ENCODE results near the gene PANK3. TPM values are rescaled to one million over a fixed set of nuclear protein-coding genes. Genes with fewer than 3 reads are reported as not detected.

PANK3 gene
- total RNA-seq, 4 donors from 2014 or later, result 30.6 to 43.0 (median 35.3) TPM

- TF ChIP-seq POLR2AphosphoS5 (IDR thresholded peaks at IDR 0.05) (no peak), EP300 (IDR thresholded peaks at IDR 0.05) (no peak), POLR2A (IDR thresholded peaks at IDR 0.05) (no peak), CTCF (IDR thresholded peaks at IDR 0.05) (no peak)
- no peaks in the 10 kb centered on the region for H3K36me3 ChIP-seq
- 27 to 43% methylated on average over 2 of the region's 2 CpGs for WGBS, 2 donors (ENCODE audit: low coverage in 1 of 2)
- H3K4me1 ChIP-seq, result no peaks in the 10 kb centered on the region
- H3K9me3 ChIP-seq, result no peaks in the 10 kb centered on the region
- ATAC-seq, result no peak
- H3K4me3 ChIP-seq, result no peak overlapping the region
- no peaks in the 10 kb centered on the region for H3K27me3 ChIP-seq
- H3K27ac ChIP-seq, result no peak overlapping the region
These were observed 34.2 kb upstream of the PANK3 start for GRCh38 chr5:168613396-168613795.

- ATAC-seq, result no peak
- Histone ChIP-seq H3K9me3 (no peaks in the 10 kb centered on the region), H3K36me3 (no peaks in the 10 kb centered on the region), H3K27ac (no peak overlapping the region), H3K4me1 (no peaks in the 10 kb centered on the region), H3K4me3 (no peak overlapping the region), H3K27me3 (no peaks in the 10 kb centered on the region)
- TF ChIP-seq CTCF (IDR thresholded peaks at IDR 0.05), result no peak
- no peak for TF ChIP-seq EP300 (IDR thresholded peaks at IDR 0.05)
- TF ChIP-seq POLR2A (IDR thresholded peaks at IDR 0.05), result no peak
- TF ChIP-seq POLR2AphosphoS5 (IDR thresholded peaks at IDR 0.05), result no peak
- 48 to 49% methylated on average over 2 of the region's 2 CpGs for whole genome bisulfite sequencing, 2 donors (ENCODE audit: low coverage in 1 of 2)
These were observed 33.8 kb upstream of the PANK3 start for GRCh38 chr5:168612996-168613395.

GRCh38 chr5:168612123-168612522 lies 33.0 kb upstream of the PANK3 start:
- WGBS, 2 donors (ENCODE audit: low coverage in 1 of 2), result 69 to 78% methylated on average over 3 to 4 of the region's 4 CpGs
- H3K4me1 ChIP-seq, result no peaks in the 10 kb centered on the region
- H3K36me3 ChIP-seq, result no peaks in the 10 kb centered on the region
- H3K4me3 ChIP-seq, result no peak overlapping the region
- no peaks in the 10 kb centered on the region for H3K27me3 ChIP-seq
- ATAC-seq, result no peak
- no peak overlapping the region for H3K27ac ChIP-seq
- H3K9me3 ChIP-seq, result no peaks in the 10 kb centered on the region
- TF ChIP-seq POLR2AphosphoS5 (IDR thresholded peaks at IDR 0.05), result no peak
- no peak for TF ChIP-seq CTCF (IDR thresholded peaks at IDR 0.05)
- TF ChIP-seq POLR2A (IDR thresholded peaks at IDR 0.05), result no peak
- no peak for TF ChIP-seq EP300 (IDR thresholded peaks at IDR 0.05)

GRCh38 chr5:168611165-168611564 lies 32.0 kb upstream of the PANK3 start:
- H3K9me3 ChIP-seq, result no peaks in the 10 kb centered on the region
- WGBS, 2 donors (ENCODE audit: low coverage in 1 of 2), result 68 to 79% methylated on average over 7 of the region's 7 CpGs
- no peak for TF ChIP-seq EP300 (IDR thresholded peaks at IDR 0.05)
- TF ChIP-seq CTCF (IDR thresholded peaks at IDR 0.05), result no peak
- no peak for TF ChIP-seq POLR2A (IDR thresholded peaks at IDR 0.05)
- no peak for TF ChIP-seq POLR2AphosphoS5 (IDR thresholded peaks at IDR 0.05)
- no peaks in the 10 kb centered on the region for H3K4me1 ChIP-seq
- no peak overlapping the region for H3K27ac ChIP-seq
- no peak for ATAC-seq
- H3K36me3 ChIP-seq, result no peaks in the 10 kb centered on the region
- no peak overlapping the region for H3K4me3 ChIP-seq
- no peaks in the 10 kb centered on the region for H3K27me3 ChIP-seq

- TF ChIP-seq POLR2AphosphoS5 (IDR thresholded peaks at IDR 0.05), result no peak
- no peak for TF ChIP-seq CTCF (IDR thresholded peaks at IDR 0.05)
- TF ChIP-seq POLR2A (IDR thresholded peaks at IDR 0.05), result no peak
- no peak for TF ChIP-seq EP300 (IDR thresholded peaks at IDR 0.05)
- WGBS, 2 donors (ENCODE audit: low coverage in 1 of 2), result 54 to 90% methylated on average over 3 of the region's 3 CpGs
These were observed 30.8 kb upstream of the PANK3 start for GRCh38 chr5:168609806-168610482.

More at GRCh38 chr5:168609806-168610482, 30.8 kb upstream of the PANK3 start:
- Histone ChIP-seq H3K27ac (no peak overlapping the region), H3K9me3 (no peaks in the 10 kb centered on the region), H3K4me3 (no peak overlapping the region), H3K27me3 (no peaks in the 10 kb centered on the region), H3K4me1 (no peaks in the 10 kb centered on the region), H3K36me3 (no peaks in the 10 kb centered on the region)
- no peak for ATAC-seq

All from gastroesophageal sphincter (tissue), 4 donors.